GM18526 (cell line): ENCODE measurements around the gene CSTA.
A peak's percentile ranks its signal among the peaks of the same experiment; 100 is the strongest.

Source experiments
- POLR2A ChIP-seq: IDR thresholded peaks from 3 replicates; pipeline ENCODE4 v1.6.1; 2011; ENCODE audit not compliant: insufficient read length; ENCODE audit errors: extremely low read depth

The CSTA gene

GRCh38 chr3:122353893-122354401, 28.9 kb downstream of the CSTA start:
- TF ChIP-seq POLR2A: no peak

- no peak for TF ChIP-seq POLR2A
Measured at GRCh38 chr3:122355612-122356011, 30.6 kb downstream of the CSTA start.

DNA sequence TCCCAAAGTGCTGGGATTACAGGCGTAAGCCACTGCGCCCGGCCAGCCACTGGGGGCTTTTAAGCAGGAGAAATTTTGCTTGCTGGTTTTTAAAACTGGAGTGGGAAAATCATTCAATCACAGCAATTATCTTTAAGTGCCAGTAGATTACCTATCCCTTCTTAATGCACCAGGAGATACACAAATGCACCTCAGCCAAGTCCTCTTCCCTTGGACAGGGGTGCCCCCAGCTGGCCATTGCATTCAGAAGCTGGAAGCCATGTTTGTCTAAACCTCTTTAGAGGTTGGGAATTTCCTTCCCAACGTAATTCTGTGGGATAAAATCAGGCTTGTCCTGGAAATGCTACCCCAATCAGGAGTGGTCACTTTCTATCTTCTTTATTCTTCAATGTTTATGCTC, 31.4 kb downstream of the CSTA start:
- TF ChIP-seq POLR2A: no peak

GRCh38 chr3:122357828-122358702, 33.0 kb downstream of the CSTA start:
- TF ChIP-seq POLR2A: no peak

GRCh38 chr3:122358703-122359032, 33.6 kb downstream of the CSTA start:
- TF ChIP-seq POLR2A: no peak

- no peak for TF ChIP-seq POLR2A
Measured at GRCh38 chr3:122362026-122362425, 37.0 kb downstream of the CSTA start.

DNA sequence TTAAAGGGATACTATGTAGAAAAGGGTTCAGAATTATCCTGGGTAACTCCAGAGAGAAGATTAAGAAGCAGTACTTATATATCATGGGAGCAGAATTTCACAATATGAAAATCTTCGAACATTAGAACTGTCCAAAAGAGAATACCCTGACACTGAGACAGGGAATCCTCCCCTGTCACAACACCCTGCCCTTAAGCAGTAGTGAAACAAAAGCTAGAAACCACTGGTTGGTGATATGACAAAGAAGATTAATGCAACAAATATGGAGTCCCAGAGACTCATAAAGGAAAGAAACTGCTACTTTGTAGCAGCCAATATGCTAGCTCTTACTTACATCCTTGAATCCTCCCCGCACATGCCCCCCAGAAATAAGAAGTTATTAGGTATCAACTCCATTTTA, 39.4 kb downstream of the CSTA start:
- TF ChIP-seq POLR2A: no peak

DNA sequence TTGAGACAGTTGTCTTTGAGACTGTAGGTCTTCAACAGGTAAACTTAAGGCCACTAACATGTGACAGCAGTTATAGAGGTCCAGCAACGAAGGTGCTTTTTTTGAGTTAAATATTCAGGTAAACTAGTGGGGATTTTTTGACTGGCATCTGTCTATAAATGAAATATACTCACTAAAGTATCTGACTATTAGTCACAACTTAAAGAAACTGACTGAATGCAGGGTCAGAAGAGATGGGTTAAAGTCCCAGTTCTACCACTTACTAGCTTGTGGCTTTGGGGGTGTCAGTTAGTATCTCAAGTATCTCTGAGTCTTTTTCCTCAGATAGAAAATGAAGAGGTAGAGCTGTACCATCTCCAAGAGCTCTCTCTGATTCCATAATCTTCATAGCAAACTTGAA, 40.0 kb downstream of the CSTA start:
- no peak for TF ChIP-seq POLR2A

DNA sequence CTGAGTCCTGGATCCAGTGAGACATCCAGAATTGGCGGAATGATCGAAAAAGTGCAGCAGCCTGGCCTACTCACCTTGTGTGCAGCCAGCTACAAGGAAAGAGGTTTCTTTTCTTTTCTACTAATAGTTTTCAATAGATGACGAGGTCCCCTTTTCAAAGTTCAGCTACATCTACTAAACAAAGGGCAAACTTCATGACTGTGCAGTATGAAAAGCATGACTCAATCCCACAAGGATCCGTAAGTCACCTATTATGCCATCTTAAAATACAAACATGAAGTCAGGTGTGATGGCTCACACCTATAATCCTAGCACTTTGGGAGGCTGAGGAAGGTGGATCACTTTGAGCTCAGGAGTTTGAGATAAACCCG, 41.3 kb downstream of the CSTA start:
- no peak for TF ChIP-seq POLR2A

DNA sequence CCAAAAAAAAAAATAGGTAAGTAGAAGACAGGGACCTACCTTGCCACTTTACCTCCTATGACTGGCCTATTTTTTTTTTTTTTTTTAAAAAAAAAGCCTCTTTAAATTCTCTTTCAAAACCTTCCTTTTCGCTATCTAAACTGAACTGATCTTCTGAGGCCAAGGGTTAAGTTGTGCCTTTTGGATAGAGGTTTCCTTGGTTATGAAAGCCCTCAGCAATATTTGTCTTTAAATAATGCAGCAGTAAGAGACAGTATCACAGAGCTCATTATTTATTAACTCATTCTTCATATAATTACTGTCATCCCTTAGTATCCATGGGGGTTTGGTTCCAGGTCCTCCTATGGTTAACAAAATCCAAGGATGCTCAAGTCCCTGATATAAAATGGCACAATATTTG, 49.0 kb downstream of the CSTA start:
- TF ChIP-seq POLR2A: no peak

GRCh38 chr3:122377975-122378374, 52.9 kb downstream of the CSTA start:
- TF ChIP-seq POLR2A: no peak

DNA sequence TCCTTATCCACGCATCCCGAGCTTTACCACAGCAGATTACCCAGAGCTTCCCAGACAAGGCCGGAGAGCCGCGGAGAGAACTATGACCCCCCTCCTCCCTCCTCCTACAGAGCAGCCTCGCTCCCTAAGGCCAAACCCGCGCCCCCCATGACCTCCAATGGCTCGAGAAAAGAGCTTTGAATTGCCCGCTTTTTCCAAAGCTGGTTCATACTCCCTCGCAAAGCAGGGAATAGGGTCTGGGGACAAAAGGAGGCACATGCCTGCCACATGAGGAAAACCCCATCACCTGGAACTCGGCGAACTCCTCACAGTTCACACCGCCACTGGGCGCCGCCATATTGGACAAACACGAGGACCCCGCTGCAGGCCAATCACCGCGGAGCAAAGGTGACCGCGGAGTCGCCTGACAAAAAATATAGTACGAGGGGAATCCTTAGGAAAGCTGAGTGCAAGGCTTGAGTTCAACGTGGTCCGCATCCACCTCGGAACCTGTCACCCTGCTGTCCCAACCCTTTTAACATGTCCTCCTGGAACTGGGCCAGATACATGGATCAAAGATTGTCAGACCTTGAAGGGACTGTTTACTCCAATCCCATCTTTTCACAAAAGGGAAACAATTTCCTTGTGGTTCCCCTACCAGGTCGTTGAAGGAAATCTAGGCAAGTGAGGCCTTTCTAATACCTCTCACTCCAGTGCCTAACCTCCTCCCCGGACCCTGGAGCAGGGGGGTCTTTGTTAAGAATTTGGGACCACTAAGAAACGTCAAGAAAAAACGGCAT, 58.0 kb downstream of the CSTA start, which contains the start of gene MIX23:
TSS of gene MIX23 (minus strand) at position 344 of the 779 bp plus-strand sequence. CDS start at position 337, 7 bp downstream.
- peak; percentile 71 for TF ChIP-seq POLR2A

- TF ChIP-seq POLR2A: peak; percentile 86
Measured at GRCh38 chr3:122383771-122384697, 59.0 kb downstream of the CSTA start, which contains the start of gene FAM162A. Gene FAM162A, plus strand, starts transcription at chr3:122384182. Its CDS starts 84 bp downstream, at chr3:122384266.

DNA sequence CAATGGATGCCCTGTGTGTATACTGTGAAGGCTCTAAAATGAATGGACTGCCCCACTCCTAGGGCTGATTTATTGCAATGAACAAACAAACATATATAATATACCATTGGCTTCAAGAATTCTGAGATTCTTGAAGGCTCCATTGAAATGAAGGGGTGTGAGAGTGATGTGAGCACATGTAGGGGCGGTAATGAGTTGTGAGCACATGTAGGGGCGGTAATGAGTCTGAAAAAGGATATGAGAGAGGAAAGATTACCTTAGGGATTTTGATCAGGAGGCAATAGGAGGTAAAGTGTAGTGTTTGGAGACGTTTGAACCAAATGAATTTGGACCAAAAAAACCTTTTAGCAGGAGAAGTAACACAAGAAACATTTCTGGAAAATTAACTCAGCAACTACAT, 62.7 kb downstream of the CSTA start:
- TF ChIP-seq POLR2A: no peak

DNA sequence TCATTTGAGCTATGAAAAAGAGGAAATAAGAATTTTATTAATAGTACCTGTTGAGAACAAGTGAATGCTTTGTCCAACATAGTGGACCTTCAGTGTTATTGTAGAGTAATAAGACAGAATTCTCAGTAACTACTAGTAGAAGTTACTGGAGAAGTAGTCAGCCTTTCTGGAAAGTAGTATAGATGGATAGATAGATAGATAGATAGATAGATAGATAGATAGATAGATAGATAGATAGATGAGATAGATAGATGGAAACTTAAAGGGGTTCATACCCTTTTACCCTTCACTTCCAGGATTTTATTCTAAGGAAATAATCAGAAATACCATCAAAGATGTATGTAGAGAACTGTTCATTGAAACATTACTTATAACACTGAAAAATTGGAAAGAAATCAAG, 64.1 kb downstream of the CSTA start:
- TF ChIP-seq POLR2A: no peak

- TF ChIP-seq POLR2A: no peak
Measured at GRCh38 chr3:122389892-122390291, 64.8 kb downstream of the CSTA start.

DNA sequence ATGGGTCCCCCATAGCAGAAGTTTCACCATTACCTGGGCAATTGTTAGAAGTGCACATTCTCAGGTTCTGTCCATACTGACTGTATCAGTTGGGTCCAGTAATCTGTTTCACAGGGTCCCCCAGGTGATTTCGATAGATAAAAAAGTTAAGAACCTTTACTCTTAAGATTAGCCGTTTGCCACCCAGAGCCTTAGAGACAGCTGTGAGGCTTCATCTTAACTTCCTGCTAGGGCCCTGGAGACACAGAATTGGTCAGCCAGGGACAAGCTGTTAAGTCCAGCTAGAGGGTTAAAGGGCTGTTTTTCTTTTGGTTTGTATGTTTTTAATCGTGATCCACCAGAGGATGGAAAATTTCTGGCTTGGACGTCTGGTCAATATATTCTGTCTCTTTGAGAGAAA, 65.6 kb downstream of the CSTA start:
- no peak for TF ChIP-seq POLR2A
